ENCODE measurements around the gene TOPBP1. TPM values are rescaled to one million over a fixed set of nuclear protein-coding genes. Genes with fewer than 3 reads are reported as not detected.
"Not testable (repeated sequence)": the region's sequence is repeated elsewhere in the genome, so short reads cannot be mapped to it uniquely, and the experiment has no call there.

TOPBP1 gene
- total RNA-seq, 2 donors from 2014 or later = 21.5 to 34.2 TPM

DNA sequence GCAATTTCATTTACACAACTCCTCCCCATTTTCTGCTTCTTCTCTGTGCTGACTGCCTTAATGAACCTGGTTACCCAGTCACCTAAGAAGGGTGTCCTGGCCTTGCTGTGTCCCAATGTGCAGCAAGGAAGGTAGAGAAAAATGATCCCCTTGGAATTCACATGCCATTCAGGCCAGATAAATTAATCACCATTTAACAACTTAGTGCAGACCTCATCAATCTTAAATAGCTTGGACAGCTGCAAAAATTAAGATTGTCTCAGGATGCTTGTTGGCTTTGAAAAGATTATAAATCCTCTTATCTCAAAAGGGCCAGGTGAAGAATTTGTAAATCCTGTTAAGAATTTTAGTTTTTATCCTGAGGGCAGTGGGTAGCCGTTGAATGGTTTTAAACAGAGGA is 97.9 kb downstream of the TOPBP1 start:
- Histone ChIP-seq H3K9me3 (peaks cover 7% of the 10 kb centered on the region), H3K4me1 (ENCODE audit: control insufficient read depth in 1 of 2, low read depth in 2 of 2) (peaks cover 0 to 5% of the 10 kb centered on the region in 2 donors), H3K4me3 (no peak overlapping the region), H3K27me3 (replicated peaks; ENCODE audit: insufficient read depth) (no peaks in the 10 kb centered on the region), H3K27ac (no peak overlapping the region), H3K36me3 (no peaks in the 10 kb centered on the region)
- TF ChIP-seq, protein P1, sequence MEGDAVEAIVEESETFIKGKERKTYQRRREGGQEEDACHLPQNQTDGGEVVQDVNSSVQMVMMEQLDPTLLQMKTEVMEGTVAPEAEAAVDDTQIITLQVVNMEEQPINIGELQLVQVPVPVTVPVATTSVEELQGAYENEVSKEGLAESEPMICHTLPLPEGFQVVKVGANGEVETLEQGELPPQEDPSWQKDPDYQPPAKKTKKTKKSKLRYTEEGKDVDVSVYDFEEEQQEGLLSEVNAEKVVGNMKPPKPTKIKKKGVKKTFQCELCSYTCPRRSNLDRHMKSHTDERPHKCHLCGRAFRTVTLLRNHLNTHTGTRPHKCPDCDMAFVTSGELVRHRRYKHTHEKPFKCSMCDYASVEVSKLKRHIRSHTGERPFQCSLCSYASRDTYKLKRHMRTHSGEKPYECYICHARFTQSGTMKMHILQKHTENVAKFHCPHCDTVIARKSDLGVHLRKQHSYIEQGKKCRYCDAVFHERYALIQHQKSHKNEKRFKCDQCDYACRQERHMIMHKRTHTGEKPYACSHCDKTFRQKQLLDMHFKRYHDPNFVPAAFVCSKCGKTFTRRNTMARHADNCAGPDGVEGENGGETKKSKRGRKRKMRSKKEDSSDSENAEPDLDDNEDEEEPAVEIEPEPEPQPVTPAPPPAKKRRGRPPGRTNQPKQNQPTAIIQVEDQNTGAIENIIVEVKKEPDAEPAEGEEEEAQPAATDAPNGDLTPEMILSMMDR (IDR thresholded peaks at IDR 0.05) = no peak
- no peak for DNase-seq (ENCODE audit: low spot score)
- no peak for ATAC-seq (ENCODE audit: insufficient number of reproducible peaks, low FRiP score, low read depth)

DNA sequence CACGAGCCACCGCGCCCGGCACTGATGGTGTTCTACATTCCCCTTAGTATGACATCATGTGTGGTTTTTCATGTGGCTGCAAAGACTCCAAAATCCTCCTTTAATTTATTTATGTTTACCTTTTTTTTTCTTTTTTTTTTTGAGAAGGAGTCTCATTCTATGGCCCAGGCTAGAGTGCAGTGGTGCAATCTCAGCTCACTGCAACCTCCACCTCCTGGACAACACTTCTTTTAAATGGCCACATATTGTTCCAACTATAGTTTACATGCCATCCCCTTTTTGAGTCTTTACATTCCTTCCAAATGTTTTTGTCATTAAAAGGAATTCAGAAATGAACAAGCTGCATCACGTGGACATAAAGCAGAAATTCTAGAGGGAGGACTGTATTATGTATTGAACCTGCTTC is 98.6 kb downstream of the TOPBP1 start:
- H3K36me3 ChIP-seq = no peaks in the 10 kb centered on the region
- no peak for DNase-seq (ENCODE audit: low spot score)
- H3K27ac ChIP-seq = no peak overlapping the region
- H3K27me3 ChIP-seq (replicated peaks; ENCODE audit: insufficient read depth) = no peaks in the 10 kb centered on the region
- peaks cover 7% of the 10 kb centered on the region for H3K9me3 ChIP-seq
- no peak overlapping the region for H3K4me3 ChIP-seq
- TF ChIP-seq, protein P1 (IDR thresholded peaks at IDR 0.05) = no peak
- H3K4me1 ChIP-seq (ENCODE audit: control insufficient read depth in 1 of 2, low read depth in 2 of 2) = no peaks in the 10 kb centered on the region
- no peak for ATAC-seq (ENCODE audit: insufficient number of reproducible peaks, low FRiP score, low read depth)

DNA sequence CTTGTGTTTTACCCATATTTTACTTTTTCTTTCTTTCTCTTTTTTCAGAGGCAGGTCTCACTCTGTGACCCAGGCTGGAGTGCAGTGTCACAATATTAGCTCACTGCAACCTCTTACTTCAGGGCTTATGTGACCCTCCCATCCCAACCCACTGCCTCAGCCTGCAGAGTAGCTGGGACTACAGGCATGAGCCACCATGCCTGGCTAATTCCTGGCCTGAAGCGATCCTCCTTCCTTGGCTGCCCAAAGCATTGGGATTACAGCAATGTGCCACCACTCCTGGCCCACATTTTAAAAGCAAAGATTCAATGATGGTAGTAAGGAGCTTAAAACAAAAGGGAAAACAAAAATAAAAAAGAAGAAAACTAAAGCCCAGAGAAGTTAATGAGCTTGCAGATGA is 99.4 kb downstream of the TOPBP1 start:
- Histone ChIP-seq H3K27me3 (replicated peaks; ENCODE audit: insufficient read depth) (no peaks in the 10 kb centered on the region), H3K4me1 (ENCODE audit: control insufficient read depth in 1 of 2, low read depth in 2 of 2) (no peaks in the 10 kb centered on the region), H3K27ac (no peak overlapping the region), H3K9me3 (peaks cover 7% of the 10 kb centered on the region), H3K4me3 (no peak overlapping the region), H3K36me3 (no peaks in the 10 kb centered on the region)
- no peak for DNase-seq (ENCODE audit: low spot score)
- TF ChIP-seq, protein P1 (IDR thresholded peaks at IDR 0.05) = no peak
- no peak for ATAC-seq (ENCODE audit: insufficient number of reproducible peaks, low FRiP score, low read depth)

DNA sequence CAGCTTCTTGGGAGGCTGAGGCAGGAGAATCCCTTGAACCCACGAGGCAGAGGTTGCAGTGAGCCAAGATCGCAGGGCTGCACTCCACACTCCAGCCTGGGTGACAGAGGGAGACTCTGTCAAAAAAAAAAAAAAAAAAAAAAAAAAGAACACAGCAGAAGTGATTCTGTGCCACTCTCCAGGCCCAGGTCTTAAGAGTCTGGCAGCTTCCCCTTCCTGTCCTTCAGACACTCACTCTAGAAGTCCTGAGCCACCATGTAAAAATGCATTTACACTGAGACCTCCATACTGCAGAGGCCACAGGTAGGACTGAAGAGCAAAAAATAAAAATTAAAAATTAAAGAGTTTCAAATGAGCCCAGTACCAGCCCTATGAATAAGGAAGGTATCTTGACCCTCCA is 100.1 kb downstream of the TOPBP1 start:
- Histone ChIP-seq H3K4me1 (ENCODE audit: control insufficient read depth in 1 of 2, low read depth in 2 of 2) (no peaks in the 10 kb centered on the region), H3K27ac (no peak overlapping the region), H3K36me3 (no peaks in the 10 kb centered on the region), H3K4me3 (no peak overlapping the region), H3K9me3 (peaks cover 7% of the 10 kb centered on the region), H3K27me3 (replicated peaks; ENCODE audit: insufficient read depth) (no peaks in the 10 kb centered on the region)
- DNase-seq (ENCODE audit: low spot score) = no peak
- no peak for ATAC-seq (ENCODE audit: insufficient number of reproducible peaks, low FRiP score, low read depth)
- TF ChIP-seq, protein P1 (IDR thresholded peaks at IDR 0.05) = no peak

DNA sequence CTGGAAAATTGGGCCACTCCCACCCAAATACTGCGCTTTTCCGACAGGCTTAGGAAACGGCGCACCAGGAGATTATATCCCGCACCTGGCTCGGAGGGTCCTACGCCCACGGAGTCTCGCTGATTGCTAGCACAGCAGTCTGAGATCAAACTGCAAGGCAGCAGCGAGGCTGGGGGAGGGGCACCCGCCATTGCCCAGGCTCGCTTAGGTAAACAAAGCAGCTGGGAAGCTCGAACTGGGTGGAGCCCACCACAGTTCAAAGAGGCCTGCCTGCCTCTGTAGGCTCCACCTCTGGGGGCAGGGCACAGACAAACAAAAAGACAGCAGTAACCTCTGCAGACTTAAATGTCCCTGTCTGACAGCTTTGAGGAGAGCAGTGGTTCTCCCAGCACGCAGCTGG is 110.2 kb downstream of the TOPBP1 start:
- not testable (repeated sequence) for H3K27me3 ChIP-seq (replicated peaks; ENCODE audit: insufficient read depth); H3K27ac ChIP-seq; DNase-seq (ENCODE audit: low spot score); ATAC-seq (ENCODE audit: insufficient number of reproducible peaks, low FRiP score, low read depth); H3K9me3 ChIP-seq; H3K36me3 ChIP-seq; H3K4me3 ChIP-seq
- H3K4me1 ChIP-seq (ENCODE audit: control insufficient read depth in 1 of 2, low read depth in 2 of 2) = peaks cover 12 to 22% of the 10 kb centered on the region in 2 donors

Other genes with a start within 250 kb of the TOPBP1 start
- gene CDV3, start 88.3 kb downstream of the TOPBP1 start, total RNA-seq = 100 to 1,000 TPM in 1 of 2 donors, 10 to 100 TPM in 1; 86.5 to 190 TPM
- gene TF, start 84.5 kb upstream of the TOPBP1 start, total RNA-seq = 1 to 10 TPM; 1.6 to 2.2 TPM
- gene SRPRB, start 143.9 kb upstream of the TOPBP1 start, total RNA-seq = 10 to 100 TPM; 32.8 to 37.7 TPM
- 1 to 10 TPM in 1 of 2 donors, under 1 TPM in 1; 0.27 to 4.0 TPM for gene RAB6B, start 233.9 kb upstream of the TOPBP1 start, total RNA-seq

Data from thoracic aorta (tissue), 2 donors.